Endometrial microvascular endothelial cells (primary cell): ENCODE results near the gene DCTN1. TPM values are rescaled to one million over a fixed set of nuclear protein-coding genes. Genes with fewer than 3 reads are reported as not detected.
"Not testable (repeated sequence)": the region's sequence is repeated elsewhere in the genome, so short reads cannot be mapped to it uniquely, and the experiment has no call there.

ENCODE experiments used
- in situ Hi-C: cut with HindIII; loops from 2 replicates; pipeline ENCODE4 v1.10.0; 2017; ENCODE audit warnings: low sequenced_read_pairs, low pct_unique_long_range_greater_than_20kb; ENCODE audit errors: inconsistent ontology term
- total RNA-seq: library from RNA; depleted of rRNA; stranded (reverse); fragments of >200 nt; gene quantifications from one replicate; pipeline ENCODE4 v1.2.3, GENCODE V29; 2015; ENCODE audit errors: inconsistent ontology term

The DCTN1 gene
- total RNA-seq, 1 donor from 2014 or later: 121 TPM

GRCh38 chr2:74374509-74375205 lies 5.5 kb downstream of the DCTN1 start:
- in situ Hi-C loops: no loop called here

- in situ Hi-C loops: no loop called here
These were observed 6.1 kb downstream of the DCTN1 start for GRCh38 chr2:74373985-74374384.

DNA sequence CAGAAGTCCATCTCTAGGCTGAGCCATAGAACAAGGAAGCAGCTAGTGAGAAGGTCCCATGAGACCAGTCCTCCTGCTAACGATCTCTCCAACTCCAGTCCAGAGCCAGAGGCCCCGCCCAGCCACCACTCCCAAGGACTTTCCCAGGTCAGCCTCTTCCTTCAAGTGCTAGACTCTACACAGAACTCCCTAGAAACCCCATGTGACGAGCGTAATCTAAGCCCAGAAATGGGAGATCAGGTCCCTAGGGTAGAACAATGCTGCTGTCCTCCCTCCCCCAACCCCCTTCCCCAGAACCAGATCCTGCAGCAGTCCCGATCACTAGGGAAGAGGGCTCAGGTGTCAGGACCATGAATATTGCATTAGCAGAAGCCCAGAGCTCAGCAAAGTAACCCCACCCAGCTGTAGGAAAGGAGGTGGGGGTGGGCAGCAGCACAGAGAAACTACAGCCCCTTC lies 6.9 kb downstream of the DCTN1 start:
- in situ Hi-C loops: no loop called here

DNA sequence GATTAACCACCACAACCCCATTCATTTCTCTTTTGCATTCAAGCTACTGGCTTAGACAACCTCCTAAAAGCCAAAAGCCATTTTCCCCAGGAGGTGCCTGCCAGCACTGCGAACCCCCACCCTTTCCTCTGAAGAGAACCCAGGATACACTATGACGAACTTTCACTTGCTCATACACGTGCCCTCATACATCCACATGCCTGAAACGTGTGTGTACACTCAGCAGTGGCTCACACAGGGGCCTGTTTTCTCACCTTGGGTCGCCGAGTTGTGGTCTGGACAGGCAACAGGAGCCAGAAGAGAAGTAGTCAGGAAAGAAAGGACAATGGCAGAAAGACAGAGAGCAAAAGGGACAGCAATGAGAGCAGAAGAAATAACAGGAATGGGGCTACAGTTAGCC lies 7.4 kb downstream of the DCTN1 start:
- in situ Hi-C loops: no loop called here

DNA sequence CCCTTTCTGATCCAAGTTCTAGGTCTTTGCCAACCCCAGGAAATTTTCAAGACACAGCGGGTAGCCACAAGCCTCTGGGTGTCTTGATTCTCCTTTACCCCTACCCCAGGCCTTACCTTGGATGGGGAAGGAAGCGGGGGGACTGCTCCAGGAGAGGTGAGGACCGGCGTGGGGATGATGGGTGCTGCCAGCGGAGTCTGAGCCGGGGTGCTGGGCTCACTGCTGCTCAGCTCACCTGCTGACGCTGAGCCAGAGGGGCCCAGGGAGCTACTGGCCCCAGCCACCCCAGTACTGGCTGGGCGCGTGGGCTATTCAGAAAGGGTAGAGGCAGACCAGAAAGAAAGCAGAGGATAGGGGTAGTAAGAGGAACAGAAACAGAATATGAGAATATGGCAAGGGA lies 8.7 kb downstream of the DCTN1 start:
- in situ Hi-C loops: no loop called here

GRCh38 chr2:74369976-74370375 lies 10.1 kb downstream of the DCTN1 start:
- in situ Hi-C loops: no loop called here

DNA sequence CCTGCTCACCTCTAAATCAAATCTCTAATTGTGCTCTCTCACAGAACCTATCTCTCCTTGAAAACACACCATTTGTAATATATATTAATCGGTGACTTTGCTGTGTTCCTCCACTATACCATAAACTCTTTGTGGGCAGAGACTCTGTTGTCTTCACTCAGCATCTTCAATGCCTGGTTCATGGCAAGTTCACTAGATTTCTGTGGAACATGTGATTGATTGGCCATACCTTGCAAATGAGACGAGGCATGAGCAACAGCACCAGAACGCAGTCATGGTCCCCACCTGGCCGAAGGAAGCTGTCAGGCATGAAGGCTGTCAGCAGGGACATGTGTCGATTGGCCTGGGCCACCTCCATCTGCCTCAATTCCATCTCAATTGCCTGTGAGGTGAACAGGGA lies 11.6 kb downstream of the DCTN1 start:
- in situ Hi-C loops: no loop called here

- in situ Hi-C loops: no loop called here
These were observed 12.3 kb downstream of the DCTN1 start for GRCh38 chr2:74367789-74368188.

GRCh38 chr2:74366036-74366435 lies 14.1 kb downstream of the DCTN1 start:
- in situ Hi-C loops: no loop called here

DNA sequence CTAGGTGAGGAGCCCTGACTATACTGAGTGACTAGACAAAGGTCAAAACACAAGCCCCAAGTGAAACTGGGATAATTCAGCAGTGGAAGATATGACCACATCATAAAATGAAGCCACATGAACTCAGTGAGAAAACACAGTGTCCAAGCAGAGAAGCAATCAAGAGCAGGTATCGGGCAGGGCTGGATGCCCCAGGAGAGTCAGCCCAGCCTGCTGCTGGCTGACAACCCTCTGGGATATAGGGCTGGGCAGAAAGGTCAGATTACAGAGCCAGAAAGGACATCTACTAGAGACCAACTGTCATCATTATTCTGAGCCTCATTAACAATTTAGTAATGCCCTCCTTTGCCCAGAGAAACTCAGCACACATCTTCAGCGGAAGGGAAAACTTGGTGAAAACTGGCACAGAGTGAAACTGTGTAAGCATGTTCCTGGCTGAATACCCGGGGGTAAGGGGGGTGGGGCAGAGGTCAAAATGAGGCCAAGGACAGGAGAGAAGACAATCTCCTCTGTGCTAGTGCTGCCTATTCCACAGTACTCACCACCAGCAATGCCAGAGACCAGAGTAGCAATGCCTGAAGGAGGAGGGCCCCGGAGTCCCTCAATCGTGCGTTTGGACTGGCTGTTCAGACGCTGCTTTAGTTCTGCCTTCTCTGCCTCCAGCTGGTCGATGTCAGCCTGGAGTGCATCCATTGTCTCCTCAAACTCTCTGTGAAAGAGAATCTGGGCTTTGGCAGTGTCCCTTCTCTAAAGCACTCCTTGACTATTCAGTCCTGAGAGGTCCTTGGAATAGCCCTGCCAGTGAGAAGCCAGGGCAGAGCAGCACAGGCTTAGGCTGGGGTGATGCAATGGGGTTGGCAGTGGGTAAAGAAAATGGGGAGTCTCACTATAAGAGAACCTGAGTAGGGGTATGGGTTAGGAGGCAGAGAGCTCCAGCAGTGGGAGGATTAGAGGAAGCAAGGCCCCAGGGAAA lies 15.3 kb downstream of the DCTN1 start:
- in situ Hi-C loops: no loop called here

GRCh38 chr2:74361327-74361726 lies 18.8 kb downstream of the DCTN1 start:
- in situ Hi-C loops: no loop called here

- in situ Hi-C loops: no loop called here
These were observed 22.5 kb downstream of the DCTN1 start for GRCh38 chr2:74357627-74358026.

GRCh38 chr2:74349889-74350288 lies 30.2 kb downstream of the DCTN1 start:
- in situ Hi-C loops: no loop called here

DNA sequence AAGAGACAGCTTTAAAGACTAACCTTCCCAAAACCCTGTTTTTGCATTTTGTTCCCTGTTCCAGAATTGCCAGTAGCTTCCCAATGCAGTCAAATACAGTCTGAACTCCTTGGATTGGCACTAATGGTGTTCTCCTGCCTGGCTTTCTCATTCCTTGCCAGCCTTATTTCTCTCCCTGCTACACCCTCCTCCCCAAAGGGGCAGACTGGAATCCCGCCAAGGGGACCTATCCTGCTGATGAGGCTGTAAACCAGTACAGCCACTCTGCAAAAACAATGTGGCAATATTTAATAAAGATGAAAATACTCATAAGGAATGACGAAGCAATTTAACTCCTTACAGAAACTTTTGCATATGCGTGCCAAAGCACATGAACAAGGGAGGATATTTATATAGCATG lies 32.4 kb downstream of the DCTN1 start:
- in situ Hi-C loops: no loop called here

- in situ Hi-C loops: no loop called here
These were observed 32.8 kb downstream of the DCTN1 start for GRCh38 chr2:74347303-74347702.

DNA sequence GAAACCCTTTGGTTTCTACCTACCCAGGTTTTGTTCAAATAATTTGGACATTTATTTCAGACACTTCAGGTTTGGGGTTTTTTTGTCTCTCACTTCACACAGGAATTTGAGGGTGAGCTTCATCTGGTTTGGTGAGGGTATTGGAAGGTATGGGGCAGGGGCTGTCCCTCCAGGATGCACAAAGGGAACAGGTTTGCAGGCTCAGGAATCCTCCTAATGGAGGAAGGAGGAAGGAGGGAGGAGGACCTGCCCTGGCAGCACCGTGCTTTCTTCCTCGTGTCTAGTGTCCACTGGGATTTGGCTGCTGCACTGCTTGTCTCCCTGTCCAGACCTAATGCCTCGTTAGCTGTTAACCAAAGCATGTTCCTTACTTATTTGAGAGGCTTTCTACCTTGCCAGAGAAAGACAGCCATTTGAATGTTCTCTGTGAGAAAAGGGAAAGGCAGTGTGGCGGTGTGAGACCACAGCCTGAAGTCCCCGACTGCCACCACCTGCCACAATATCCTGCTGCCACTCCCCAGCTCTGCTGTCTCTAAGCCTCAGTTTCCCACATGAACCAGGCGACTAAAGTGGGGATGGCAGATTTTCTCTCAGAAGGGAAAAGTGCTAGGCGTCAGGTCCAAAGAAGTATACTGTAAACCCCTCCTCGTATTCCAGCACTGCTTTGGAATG lies 34.7 kb downstream of the DCTN1 start:
- in situ Hi-C loops: no loop called here

DNA sequence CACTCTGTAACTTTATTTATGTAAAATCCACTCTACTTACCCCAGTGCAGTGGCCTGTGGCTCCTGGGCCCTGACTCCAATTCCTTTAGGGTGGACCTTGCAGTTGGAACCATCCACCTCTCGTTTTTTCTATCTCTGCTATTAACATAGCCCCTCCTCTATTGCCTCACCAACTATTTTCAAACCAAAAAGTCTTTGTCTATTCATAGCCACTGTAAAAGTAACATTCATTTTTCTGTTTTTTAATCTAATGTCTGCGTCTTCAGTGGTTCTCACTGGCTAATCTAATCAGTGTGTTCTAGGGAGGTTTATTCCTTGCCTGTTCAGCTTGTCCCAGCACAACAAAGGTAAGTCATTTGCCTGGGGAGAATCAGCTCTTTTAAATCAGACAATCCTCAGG lies 36.8 kb downstream of the DCTN1 start, which contains the start of gene SLC4A5:
Gene SLC4A5, minus strand, starts transcription at position 101 of the 400 bp plus-strand sequence. CDS start 28,393 bp downstream, outside the sequence.
- in situ Hi-C loops: no loop called here

- in situ Hi-C loops: not testable (repeated sequence)
These were observed 43.9 kb downstream of the DCTN1 start for GRCh38 chr2:74336227-74336626.

DNA sequence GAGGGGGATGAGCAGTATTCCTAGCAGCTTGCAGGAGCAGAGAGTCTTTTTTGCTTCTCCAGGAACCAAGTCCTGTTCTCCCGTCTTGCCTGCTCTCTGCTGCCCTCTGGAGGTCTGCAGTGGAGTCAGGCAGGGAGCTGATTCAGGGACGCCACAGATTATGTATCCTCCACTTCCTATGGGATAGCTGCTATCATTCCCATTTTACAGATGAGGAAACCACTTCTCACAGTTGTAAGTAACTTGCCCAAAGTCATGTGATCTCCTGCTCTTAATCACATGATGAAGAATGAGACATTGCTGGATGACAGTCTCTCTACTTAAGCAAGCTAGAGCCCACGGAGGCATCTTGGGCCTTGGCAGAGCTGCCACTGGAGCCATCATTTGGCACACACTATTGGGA lies 45.2 kb downstream of the DCTN1 start:
- in situ Hi-C loops: no loop called here
